ENCODE measurements around the gene THOC6. TPM values are rescaled to one million over a fixed set of nuclear protein-coding genes. Genes with fewer than 3 reads are reported as not detected.
A peak's percentile ranks its signal among the peaks of the same experiment; 100 is the strongest.

THOC6 gene
- total RNA-seq, 6 experiments from 2014 or later = 18.2 to 21.6 (median 19.9) TPM

GRCh38 chr16:3013491-3013951 lies 10.3 kb upstream of the THOC6 start:
- Mint-ChIP-seq H3K4me1 (ENCODE audit: low read depth) (peaks cover 12% of the 10 kb centered on the region), H3K27ac (no peak overlapping the region), H3K9me3 (no peaks in the 10 kb centered on the region), H3K4me3 (no peak overlapping the region), H3K27me3 (ENCODE audit: insufficient read depth) (peaks cover 27% of the 10 kb centered on the region), H3K36me3 (ENCODE audit: low read depth) (no peaks in the 10 kb centered on the region)
- no peak for DNase-seq
- TF ChIP-seq, protein P1, sequence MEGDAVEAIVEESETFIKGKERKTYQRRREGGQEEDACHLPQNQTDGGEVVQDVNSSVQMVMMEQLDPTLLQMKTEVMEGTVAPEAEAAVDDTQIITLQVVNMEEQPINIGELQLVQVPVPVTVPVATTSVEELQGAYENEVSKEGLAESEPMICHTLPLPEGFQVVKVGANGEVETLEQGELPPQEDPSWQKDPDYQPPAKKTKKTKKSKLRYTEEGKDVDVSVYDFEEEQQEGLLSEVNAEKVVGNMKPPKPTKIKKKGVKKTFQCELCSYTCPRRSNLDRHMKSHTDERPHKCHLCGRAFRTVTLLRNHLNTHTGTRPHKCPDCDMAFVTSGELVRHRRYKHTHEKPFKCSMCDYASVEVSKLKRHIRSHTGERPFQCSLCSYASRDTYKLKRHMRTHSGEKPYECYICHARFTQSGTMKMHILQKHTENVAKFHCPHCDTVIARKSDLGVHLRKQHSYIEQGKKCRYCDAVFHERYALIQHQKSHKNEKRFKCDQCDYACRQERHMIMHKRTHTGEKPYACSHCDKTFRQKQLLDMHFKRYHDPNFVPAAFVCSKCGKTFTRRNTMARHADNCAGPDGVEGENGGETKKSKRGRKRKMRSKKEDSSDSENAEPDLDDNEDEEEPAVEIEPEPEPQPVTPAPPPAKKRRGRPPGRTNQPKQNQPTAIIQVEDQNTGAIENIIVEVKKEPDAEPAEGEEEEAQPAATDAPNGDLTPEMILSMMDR (IDR thresholded peaks at IDR 0.05) = peak; percentile 39

DNA sequence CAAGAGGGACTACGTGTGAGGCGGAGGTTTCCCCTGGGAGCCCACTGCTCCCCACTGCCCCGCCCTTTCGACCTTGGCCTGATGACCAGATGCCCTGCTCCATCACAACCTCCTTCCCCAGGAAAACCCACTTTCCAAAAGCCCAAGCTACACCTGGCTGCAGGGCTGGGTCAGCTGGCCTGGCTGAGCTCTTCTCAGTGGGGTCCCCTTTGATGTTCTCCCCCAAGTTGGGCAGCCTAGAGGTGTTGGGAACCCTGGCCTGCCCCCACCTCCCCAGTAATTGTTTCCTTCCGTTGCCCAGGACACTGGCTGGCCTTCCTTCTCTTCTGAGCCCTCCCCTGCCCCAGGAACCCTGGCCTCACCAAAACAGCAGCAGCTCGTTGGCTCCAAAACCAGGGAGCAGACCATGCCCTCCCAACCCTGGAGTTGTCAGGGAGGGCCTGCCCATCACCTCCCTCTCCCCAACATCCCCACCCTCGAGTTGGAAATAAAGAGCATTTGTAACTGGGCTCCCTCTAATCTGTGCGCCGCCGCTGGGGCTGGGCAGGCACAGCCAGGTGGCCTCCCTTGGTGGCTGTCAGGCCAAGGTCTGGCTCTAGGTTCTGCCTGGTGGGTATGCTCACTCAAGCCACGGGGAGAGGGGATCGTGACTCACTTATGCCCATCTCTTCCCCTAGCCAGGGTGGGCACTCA lies 9.7 kb upstream of the THOC6 start:
- no peak for DNase-seq
- Mint-ChIP-seq H3K4me3 (no peak overlapping the region), H3K27ac (no peak overlapping the region), H3K36me3 (ENCODE audit: low read depth) (no peaks in the 10 kb centered on the region), H3K27me3 (ENCODE audit: insufficient read depth) (peaks cover 27% of the 10 kb centered on the region), H3K4me1 (ENCODE audit: low read depth) (peaks cover 12% of the 10 kb centered on the region), H3K9me3 (no peaks in the 10 kb centered on the region)
- TF ChIP-seq, protein P1 (IDR thresholded peaks at IDR 0.05) = no peak

- Mint-ChIP-seq H3K27me3 (ENCODE audit: insufficient read depth) (peaks cover 28% of the 10 kb centered on the region), H3K27ac (no peak overlapping the region), H3K36me3 (ENCODE audit: low read depth) (peaks cover 2% of the 10 kb centered on the region; the same call in 1 of the 2 replicates), H3K4me1 (ENCODE audit: low read depth) (peaks cover 15% of the 10 kb centered on the region), H3K9me3 (no peaks in the 10 kb centered on the region), H3K4me3 (no peak overlapping the region)
- TF ChIP-seq, protein P1 (IDR thresholded peaks at IDR 0.05) = no peak
- DNase-seq = no peak
These were observed 8.9 kb upstream of the THOC6 start for GRCh38 chr16:3014971-3015370.

GRCh38 chr16:3015865-3016521 lies 7.8 kb upstream of the THOC6 start:
- peaks cover 9% of the 10 kb centered on the region; the same call in 1 of the 2 replicates for H3K36me3 Mint-ChIP-seq (ENCODE audit: low read depth)

GRCh38 chr16:3017344-3017743 lies 6.5 kb upstream of the THOC6 start:
- Mint-ChIP-seq H3K27me3 (ENCODE audit: insufficient read depth) (peaks cover 27% of the 10 kb centered on the region), H3K9me3 (no peaks in the 10 kb centered on the region), H3K27ac (no peak overlapping the region), H3K4me3 (no peak overlapping the region), H3K4me1 (ENCODE audit: low read depth) (peaks cover 25% of the 10 kb centered on the region), H3K36me3 (ENCODE audit: low read depth) (peaks cover 22% of the 10 kb centered on the region)
- no peak for DNase-seq
- TF ChIP-seq, protein P1 (IDR thresholded peaks at IDR 0.05) = no peak

More at GRCh38 chr16:3015865-3016521, 7.8 kb upstream of the THOC6 start:
- H3K4me3 Mint-ChIP-seq = no peak overlapping the region
- H3K4me1 Mint-ChIP-seq (ENCODE audit: low read depth) = peaks cover 18% of the 10 kb centered on the region
- peaks cover 29% of the 10 kb centered on the region for H3K27me3 Mint-ChIP-seq (ENCODE audit: insufficient read depth)
- no peak overlapping the region for H3K27ac Mint-ChIP-seq
- TF ChIP-seq, protein P1 (IDR thresholded peaks at IDR 0.05) = no peak
- H3K9me3 Mint-ChIP-seq = no peaks in the 10 kb centered on the region
- no peak for DNase-seq

All from HFFc6 (cell line).